ENCODE results near the gene IGSF9.
"Not testable (repeated sequence)": the region's sequence is repeated elsewhere in the genome, so short reads cannot be mapped to it uniquely, and the experiment has no call there.

The IGSF9 gene

DNA sequence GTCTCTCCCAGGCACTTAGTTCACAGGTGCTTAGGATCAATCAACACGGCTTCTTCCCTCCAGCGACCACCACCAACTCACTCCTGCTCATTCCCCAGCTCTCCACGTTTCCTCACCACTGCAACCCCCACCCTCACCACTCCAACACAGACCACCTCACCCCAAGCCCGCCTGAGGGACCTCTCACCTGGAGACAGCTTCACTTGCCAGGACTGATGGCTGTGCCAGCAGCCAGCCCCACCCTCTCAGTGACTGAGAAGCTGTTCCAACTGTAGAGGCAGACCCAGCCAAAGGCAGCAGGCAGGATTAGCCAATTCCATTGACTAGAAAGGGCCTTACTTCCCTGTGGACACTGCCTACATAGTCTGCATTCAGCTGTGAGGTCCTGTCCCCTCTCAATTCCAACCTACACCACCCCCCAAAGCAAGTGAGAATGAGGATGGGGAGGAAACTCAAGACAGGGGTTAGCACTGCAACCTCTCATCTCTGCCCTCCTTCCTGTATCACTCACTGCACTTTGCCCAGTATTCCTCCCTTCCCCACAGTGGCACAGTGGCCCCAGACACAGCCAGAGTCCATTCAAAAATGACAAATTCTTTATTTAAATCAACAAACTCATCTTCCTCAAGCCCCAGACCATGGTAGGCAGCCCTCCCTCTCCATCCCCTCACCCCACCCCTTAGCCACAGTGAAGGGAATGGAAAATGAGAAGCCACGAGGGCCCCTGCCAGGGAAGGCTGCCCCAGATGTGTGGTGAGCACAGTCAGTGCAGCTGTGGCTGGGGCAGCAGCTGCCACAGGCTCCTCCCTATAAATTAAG is 27.7 kb downstream of the IGSF9 start:
- DNase-seq = no peak

DNA sequence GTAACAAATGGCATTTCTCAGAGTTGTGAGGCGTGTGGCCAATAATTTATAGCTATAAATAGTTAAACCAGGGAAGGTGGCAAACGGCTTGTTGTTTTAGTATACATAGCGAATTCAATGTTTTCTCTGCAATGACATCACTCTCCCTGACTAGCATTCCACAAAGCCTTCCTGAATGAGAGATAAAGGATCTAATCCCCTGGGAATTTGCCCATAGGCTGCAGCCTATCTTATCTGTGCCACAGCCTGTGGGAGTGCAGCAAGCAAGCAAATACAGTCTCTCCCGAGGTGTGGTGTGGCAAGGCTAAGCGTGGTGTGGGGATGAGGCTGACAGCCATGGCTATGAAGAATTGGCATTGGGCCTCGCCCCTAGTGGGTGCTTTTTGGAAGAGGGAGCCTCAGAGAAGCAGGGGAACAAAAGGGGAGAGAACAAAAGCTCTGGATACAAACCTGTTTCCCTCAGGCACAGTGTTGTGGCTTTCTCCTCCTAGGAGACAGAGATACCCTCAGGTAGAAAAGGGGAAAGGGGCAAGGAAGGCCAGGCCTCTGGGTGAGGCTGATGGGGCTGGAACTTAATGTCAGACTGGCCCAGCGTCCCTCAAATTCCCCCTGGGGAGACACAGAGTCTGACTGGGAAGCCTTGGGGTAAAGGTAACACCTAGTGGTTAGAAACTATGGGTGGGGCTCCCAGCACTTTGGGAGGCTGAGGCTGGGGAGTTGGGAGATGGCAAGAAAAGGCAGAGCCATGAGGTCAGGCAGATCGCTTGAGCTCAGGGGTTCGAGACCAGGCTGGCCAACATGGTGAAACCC is 29.0 kb downstream of the IGSF9 start:
- no peak for DNase-seq

DNA sequence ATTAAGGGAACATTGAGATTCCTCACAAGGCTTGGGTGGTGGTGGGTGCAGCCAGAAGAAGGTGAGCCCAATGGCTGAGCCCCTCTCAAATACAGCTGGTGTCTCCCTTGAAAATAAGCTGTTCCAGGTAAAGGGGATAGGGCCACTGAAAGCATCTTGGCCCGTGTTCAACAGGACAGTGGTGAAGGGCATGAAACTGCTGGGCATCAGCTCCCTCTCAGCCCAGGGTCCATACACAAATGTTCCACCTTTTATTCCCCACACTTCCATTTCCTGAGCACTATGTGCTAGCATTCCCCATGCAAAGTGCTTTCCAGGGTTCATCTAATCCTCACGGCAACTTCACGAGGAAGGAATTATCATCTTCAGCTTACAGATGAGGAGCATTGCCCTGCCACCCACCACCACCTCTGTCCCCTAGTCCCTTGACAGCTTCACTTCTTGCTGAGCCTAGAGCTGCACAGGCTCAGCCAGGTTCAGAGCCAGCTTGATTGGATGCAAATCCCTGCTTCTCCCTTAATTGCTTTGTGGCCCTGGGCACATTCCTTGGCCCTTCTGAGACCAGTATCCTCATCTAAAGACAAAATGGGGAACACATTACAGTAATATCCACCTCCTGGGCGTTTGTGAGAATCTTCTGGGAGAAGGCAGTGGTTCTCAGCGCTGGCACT is 29.7 kb downstream of the IGSF9 start:
- DNase-seq = no peak

DNA sequence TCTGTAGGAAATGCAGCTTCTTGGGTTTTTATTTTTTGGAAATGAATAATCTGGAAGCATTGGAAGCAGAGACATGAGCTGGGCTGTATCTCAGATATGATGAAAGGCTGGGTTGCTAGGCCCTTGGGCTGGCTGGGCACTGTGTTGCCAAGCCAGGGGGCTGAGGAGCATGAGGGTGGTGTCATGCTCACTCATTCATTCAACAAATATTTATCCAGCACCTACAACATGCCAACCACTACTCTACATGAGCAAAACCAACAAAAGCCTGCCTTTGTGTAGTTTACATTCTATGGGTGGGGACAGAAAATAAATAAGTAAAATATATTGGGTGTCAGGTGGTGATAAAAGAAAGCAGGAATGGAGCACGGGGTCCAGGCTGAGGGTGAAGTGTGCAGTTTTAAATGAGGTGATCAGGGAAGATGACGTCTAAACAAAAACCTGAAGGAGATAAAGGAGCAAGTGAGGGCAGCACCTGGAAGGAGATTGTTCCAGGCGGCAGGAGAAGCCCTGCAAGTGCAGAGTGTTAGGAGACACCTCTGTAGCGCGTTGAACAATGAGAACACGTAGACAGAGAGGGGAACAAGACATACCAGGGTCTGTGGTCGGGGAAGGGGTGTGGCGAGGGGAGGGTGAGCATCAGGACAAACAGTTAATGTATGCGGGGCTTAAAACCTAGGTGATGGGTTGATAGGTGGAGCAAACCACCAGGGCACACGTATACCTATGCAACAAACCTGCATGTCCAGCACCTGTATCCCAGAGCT is 31.0 kb downstream of the IGSF9 start:
- DNase-seq = no peak

DNA sequence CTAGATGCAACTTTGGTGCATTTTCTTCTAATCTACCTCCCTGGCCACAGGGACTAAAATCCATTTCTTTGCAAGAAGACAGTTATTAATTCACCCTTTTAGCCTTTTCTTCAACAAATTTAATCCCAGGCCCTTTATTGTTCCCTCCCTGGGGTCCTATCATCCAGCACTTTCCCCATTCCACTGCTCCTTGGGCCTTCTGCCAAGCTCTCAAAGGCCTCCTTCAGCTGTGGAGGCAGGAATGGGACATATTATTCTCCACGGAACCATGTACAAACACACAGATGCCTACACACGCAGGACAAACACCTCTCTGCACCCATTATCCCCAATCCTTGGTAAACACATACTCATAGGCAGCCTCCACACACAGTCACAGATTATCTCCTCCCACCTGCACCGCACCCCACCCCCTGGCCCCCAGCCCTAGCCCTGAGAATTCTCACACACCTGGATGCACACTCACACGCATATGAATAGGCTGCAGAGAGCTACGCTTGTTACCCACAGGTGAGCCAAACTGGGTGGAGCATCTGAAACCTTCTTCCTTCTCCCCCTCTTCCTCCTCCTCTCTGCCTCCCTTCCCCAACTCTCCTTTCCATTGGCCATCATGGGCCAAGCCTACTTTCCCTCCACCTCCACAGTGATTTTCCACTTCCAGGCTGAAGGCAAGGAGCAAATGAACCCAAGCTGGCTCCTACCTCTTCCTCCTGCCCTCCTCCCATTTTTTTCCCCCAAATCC is 31.8 kb downstream of the IGSF9 start:
- no peak for DNase-seq

DNA sequence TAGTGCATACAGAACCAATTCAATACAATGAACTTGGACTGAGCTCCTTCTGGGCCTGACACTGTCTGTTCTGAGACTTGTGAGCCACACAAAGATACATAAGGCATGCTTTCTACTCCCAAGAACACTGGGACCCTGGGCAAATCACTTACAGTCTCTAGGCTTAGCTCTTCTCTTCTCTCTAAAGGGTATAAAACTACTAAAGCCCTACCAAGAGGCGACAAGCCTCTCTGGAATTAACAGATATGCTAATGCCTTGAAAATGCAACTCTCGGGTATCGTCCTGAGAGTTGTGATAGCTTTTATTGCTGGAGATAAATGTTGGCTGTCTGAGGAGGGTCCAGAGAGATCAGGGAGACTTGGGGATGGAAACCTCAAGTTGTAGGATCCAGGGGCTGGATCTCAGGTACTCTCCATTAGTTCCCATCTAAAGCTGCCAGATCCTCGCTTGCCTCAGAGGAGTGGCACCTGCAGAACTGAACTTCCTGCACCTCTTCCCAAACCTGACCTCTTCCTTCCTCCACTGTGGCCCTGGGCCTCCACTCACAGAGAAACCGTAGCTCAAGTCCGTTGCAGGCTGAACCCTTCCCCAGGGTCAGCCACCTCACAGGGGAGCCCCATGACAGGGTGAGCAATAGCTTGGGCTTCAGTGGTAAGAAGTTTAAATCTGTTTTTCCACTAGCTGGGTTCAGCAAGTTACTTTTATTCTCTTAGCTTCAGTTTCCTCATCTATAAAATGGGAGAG is 33.9 kb downstream of the IGSF9 start:
- DNase-seq = no peak

DNA sequence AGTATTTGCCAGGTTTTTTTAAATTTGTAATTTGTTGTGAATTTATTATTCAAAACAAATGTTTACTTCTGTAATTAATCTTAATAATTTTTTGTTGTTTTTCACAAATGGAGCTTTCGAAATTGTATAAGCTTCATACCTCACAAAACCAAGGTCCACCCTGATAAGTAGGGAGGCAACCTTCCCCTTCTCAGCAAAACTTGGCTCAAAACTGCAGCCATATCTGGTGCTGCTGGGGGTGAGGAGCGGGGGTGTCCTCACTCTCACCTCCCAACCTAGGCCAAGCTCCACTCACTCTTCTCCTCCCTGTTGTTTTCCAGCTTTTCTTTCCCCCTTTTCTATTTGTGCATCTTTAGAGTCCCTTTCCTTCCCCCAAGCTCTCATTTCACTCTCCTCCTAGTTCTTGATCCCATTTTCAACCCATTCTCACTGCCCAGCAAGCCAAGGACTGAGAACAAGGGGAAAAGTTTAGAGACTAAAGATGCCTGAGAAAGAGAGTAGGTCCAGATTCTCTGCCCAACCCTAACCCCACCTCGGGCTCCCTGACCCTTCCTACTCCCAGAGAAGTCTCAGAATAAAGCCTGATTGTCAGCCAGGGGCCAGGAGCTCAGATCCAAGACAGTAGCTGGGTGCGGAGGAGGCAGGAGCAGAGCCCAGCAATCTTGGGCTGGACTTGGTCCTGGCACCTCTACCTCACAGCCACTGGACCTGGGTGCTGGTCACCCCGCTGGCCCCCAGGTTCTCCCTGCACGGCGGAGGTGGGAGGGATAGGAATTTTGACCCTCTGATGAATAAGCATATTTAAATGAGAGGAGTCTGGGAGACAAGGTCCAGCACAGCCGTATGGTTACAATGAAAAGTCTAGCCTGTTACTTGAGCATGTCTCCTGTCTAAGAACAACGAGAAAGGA is 37.1 kb downstream of the IGSF9 start:
- no peak for DNase-seq

DNA sequence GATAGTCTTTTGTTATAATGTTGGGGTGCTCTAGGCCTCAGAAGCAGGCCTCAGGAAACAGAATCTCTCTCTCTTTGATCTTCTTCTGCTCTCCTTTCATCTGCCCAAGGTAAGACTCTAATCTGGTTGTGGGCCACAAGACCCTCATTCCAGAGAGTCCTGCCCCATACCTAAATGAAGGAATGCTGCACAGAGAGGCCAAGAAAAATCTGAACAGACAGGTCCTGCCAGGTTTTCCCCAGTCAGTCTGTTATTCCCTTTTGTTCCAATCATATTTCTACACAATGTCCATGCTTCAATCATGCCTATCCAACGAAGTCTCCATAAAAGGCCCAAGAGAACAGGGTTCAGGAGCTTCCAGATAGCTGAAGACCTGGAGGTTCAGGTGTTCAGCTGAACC is 38.5 kb downstream of the IGSF9 start:
- DNase-seq = no peak

DNA sequence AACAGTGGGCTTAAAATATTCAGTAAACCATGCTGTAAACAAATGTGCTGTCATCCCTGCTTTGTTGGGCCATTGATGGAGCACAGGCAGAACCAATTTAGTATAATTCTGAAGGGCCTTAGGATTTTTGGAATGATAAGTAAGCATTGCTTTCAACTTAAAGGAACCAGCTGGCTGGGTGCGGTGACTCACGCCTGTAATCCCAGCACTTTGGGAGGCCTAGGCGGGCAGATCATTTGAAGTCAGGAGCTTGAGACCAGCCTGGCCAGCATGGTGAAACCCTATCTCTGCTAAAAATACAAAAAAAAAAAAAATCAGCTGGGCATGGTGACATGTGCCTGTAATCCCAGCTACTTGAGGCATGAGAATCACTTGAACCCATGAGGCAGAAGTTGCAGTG is 41.4 kb downstream of the IGSF9 start:
- not testable (repeated sequence) for DNase-seq

DNA sequence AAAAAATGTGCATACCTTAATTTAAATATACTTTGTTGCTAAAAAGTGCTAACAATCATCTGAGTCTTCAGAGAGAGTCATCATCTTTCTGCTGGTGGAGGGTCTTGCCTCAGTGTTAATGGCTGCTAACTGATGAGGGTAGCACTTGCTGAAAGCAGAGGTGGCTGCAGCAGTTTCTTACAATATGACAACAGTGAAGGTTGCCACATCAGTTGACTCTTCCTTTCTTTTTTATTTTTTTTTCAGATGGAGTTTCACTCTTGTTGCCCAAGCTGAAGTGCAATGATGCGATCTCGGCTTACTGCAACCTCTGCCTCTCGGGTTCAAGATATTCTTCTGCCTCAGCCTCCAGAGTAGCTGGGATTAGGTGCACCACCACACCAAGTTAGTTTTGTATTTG is 42.9 kb downstream of the IGSF9 start:
- no peak for DNase-seq

DNA sequence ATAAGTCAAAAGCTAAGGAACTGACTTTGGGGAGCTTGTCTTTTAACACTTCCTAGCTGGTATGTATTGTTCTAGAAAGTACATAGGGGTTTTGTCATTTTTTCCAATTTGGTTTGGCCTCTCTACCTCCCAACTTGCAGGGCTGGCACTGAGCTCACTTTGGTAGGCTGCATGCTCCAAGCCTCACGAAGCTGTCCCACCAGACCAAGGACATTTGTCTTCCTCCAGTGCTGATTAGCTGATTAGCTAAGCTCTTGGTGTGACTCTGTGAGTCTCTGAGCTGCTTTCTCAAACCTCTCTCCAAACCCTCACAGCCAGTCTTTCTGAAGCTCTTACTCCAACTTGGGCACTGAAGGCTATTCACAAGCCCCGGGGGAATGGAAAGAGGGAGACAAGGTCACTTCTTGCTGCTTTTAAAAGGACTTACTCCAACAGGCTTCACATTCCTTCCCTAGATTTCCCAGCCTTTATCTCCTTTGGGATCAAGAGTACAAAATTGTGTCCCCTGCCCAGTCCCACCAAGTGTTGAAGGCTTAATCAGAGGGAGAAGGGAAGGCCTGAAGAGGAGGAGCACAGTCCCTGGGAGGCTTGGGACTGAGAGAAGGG is 44.6 kb downstream of the IGSF9 start:
- DNase-seq = no peak

DNA sequence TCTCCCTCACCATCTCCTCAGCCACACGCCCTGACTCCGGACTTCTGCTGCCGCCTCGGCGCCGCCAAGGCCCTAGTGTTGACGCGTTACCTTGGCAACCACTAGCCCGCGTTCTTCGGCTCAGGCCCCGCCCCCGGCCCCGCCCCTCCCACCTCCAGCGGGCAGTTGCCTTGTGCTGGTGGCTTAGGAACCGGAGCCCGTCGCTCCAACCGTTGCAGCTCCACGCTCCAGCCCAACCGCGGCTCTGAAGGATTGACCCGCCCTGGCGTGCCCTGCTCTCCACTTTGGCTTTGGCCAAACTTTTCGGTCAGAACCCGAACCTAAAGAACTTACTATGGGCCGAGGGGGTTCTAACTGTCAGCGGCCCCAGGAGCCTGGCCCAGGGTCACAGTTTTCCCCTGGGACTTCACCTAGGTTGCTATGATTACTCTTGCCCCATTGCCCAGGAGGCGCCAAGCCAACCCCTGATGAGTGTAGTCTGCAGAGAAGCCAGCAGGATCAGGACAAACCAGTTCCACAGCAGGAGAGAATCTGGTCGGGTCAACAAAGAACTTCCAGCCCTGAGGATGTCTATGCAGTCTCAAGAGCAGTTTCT is 45.2 kb downstream of the IGSF9 start, which contains the start of gene CFAP45:
CFAP45 (minus strand) TSS at position 80 of the 595 bp plus-strand sequence; CDS start at position 13, 67 bp downstream.
- DNase-seq = no peak

DNA sequence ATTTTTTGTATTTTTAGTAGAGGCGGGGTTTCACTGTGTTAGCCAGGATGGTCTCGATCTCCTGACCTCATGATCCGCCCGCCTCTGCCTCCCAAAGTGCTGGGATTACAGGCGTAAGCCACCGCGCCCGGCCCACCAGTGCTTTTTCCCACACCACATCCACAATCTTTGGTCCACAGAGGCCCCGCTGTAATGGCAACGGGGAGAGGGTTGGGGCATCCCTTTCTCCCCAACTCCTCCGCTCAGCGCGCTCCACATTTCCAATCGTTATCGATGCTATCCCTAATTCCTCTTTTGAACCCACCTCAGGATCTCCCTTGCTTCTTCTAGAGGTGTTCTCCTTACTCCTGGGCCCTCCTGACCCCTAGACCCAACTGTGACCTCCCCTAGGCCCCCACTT is 45.8 kb downstream of the IGSF9 start:
- not testable (repeated sequence) for DNase-seq

DNA sequence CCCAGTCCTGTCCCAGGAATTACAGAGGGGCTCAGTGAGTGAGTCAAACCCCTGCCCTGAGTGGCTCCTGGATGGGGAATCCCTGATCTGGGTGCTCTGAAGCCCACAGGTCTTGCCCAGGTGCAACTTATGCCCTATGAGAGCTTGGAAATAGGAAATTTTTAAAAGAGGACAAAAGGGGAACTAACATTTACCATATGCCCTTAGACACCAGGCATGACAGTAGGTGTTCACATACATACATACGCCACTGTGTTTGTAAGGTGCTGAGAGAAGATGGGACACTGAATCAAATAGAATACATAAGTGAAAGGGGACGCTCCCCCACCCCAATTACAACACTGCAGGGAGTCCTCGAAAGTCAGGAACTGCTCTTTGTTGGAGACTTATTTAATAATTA is 46.9 kb downstream of the IGSF9 start:
- no peak for DNase-seq

DNA sequence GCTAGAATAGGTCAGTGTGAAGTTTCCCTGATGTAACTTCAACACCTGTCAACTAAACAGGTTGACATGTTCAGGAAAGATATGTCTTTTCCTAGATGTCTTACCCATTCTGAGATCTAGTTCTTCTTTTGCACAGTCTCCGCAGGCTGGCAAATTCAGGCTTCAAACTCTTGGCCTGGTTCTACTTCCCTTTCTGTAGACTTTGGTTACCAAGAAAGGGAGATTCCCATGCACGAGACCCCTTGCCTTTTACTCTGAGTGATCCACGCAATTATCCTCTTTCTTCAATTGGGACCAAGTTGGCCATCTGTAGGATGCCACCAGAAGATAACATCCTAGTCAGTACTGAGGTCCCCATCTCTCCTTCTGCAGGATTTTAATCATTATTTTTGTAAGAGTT is 47.5 kb downstream of the IGSF9 start:
- no peak for DNase-seq

DNA sequence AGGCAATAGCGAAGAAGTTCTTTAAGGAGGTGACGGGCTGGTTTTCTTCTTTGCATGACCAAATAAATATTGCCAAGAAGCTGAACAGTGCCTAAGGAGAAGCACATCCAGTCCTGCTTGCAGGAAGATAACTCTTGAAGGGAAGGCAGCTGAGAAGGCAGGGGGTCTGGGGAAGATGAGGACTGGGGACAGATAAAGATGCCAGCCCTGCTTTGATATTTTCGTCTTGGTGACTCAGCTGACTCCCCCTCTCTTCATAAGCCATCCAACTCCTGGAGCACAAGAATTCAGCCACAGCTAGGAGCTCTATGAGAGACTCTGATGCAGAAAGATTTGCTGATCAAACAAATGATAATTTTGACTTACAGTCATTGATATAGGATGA is 48.9 kb downstream of the IGSF9 start:
- DNase-seq = no peak

DNA sequence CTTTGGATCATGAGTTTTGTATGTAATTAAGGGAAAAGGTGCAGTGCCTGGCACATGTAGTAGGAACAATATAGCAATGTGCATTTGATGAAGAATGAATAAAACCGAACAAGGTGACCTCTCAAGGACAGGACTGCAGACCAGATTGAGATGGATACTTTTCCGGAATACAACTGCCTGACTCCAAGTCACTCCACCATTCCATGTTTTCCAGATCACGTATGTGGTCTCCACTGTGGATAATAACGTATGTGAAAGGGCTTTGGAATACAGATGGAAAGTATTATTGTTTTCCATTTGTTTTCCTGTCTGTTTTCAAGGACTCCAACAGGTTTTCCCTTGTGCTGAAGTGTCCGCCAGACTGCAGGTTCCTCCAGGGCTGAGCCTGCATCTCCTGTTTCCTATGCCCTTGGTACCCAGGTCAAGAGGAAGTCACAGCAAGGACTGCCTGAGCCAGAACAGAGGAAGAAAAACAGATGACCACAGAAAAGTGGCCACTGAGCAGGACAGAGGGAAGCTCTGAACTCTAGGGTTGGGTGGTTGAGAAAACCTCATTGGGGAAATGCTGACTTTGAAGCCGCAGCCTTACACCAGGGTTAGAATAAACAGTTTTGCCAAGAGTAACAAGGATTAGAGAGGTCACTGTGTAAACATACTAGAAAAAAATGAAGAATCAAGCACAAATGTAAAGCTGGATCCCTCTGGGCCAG is 49.4 kb downstream of the IGSF9 start:
- DNase-seq = no peak

DNA sequence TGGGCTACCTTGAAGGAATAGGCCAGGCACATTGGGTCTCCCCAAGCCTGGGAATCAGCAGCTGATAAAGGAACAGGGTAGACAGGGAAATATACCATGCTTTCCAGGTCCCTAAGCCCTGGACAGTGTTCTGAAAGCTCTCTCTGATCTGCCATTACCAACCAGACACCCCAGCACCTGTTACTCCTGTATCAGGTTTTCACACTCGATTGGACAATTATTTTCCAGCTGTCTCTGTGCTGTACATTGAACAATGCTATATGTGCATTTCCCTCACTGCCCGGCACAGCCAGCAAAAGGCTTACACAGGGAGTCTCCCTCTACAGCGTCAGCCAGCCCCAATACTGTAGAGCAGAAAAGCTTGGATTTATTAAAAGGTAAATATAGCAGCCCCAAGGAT is 50.1 kb downstream of the IGSF9 start:
- no peak for DNase-seq

DNA sequence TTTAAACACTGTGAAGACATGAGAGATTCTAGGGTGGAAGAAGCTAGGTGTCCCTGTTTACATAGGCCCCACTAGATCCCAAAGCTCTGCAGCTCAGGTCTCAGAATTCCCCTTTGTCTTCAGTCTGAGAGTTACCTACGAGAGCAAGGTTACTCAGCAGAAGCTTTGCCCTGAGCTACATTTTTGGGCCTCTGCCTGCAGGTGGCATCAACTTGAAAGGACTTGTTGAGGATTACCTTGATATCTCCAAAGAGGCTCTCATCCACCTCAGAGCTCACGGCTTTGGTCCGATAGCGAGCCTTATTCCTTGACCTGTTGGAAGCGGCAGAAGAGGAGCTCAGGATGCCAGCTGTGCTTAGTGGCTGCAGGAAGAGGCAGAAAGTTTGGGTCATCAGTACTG is 52.5 kb downstream of the IGSF9 start:
- DNase-seq = no peak
